ENCODE data around the gene CATSPERD.
A peak's percentile ranks its signal among the peaks of the same experiment; 100 is the strongest.

The CATSPERD gene

GRCh38 chr19:5827342-5827890, 107.0 kb downstream of the CATSPERD start:
- TF ChIP-seq CTCF (IDR thresholded peaks at IDR 0.05; ENCODE audit: extremely low read depth, missing control alignments), result no peak
- no peak for DNase-seq (ENCODE audit: low spot score)

GRCh38 chr19:5827891-5828660, 107.6 kb downstream of the CATSPERD start:
- peak; percentile 99 for DNase-seq (ENCODE audit: low spot score)
- no peak for TF ChIP-seq CTCF (IDR thresholded peaks at IDR 0.05; ENCODE audit: extremely low read depth, missing control alignments)

Data from GM20000 (cell line).